PC-3 (cell line): ENCODE results near the gene LGALS13. TPM values are rescaled to one million over a fixed set of nuclear protein-coding genes. Genes with fewer than 3 reads are reported as not detected.
A peak's percentile ranks its signal among the peaks of the same experiment; 100 is the strongest.

Experiments used
- ATAC-seq: fragments of 200-7000 bp; cut with Tn5 transposase; 2 replicates; pipeline ENCODE4 v1.9.1; 2020; ENCODE audit warnings: mild to moderate bottlenecking, moderate library complexity
- BruUV-seq: library from RNA; stranded (reverse); fragments of 400-500 nt; replicated peaks from 2 replicates; lab custom pipeline; 2021; lab: Mats Ljungman, UMichigan
- CTCF ChIA-PET: fragments of 300-600 bp; sonication (Branson Sonifier 250); formaldehyde crosslinking; loops from one replicate; lab custom pipeline; 2022; ENCODE audit warnings: antibody characterized with exemption; lab: Charles Lee
- POLR2A ChIA-PET: fragments of 300-600 bp; sonication (Branson Sonifier 250); formaldehyde crosslinking; loops from one replicate; lab custom pipeline; 2022; ENCODE audit warnings: antibody characterized with exemption; ENCODE audit not compliant: unreplicated experiment; lab: Charles Lee
- DNase-seq: peaks from one replicate; pipeline ENCODE4 v3.0.0-alpha.2; 2015
- H2AFZ ChIP-seq: fragments of 300-600 bp; sonication (generic); 2 replicates; pipeline ENCODE4 v1.6.0; 2016; ENCODE audit warnings: antibody characterized with exemption, low read length
- H3F3A ChIP-seq: fragments of 300-600 bp; sonication (generic); one replicate; pipeline ENCODE4 v1.6.0; 2017; ENCODE audit warnings: antibody characterized with exemption, low read length, control low read depth, mild to moderate bottlenecking; ENCODE audit not compliant: unreplicated experiment
- H3K27ac ChIP-seq: fragments of 300-600 bp; sonication (generic); 2 replicates; pipeline ENCODE4 v1.5.1; 2016; ENCODE audit warnings: mild to moderate bottlenecking, low read length
- H3K27me3 ChIP-seq: fragments of 300-600 bp; sonication (generic); 2 replicates; pipeline ENCODE4 v1.6.1; 2016; ENCODE audit warnings: low read length, mixed read lengths
- H3K36me3 ChIP-seq: fragments of 300-600 bp; sonication (generic); 2 replicates; pipeline ENCODE4 v1.6.1; 2016; ENCODE audit warnings: low read depth, mixed run types, low read length, mixed read lengths
- H3K4me1 ChIP-seq: fragments of 300-600 bp; sonication (generic); 2 replicates; pipeline ENCODE4 v1.5.1; 2016; ENCODE audit warnings: low read length; ENCODE audit not compliant: insufficient read depth
- H3K4me2 ChIP-seq: fragments of 300-600 bp; sonication (generic); 2 replicates; pipeline ENCODE4 v1.6.0; 2016; ENCODE audit warnings: low read length
- H3K4me3 ChIP-seq: fragments of 300-600 bp; sonication (generic); 2 replicates; pipeline ENCODE4 v1.5.1; 2016; ENCODE audit warnings: mild to moderate bottlenecking, low read length, mixed read lengths
- H3K79me2 ChIP-seq: fragments of 300-600 bp; sonication (generic); 2 replicates; pipeline ENCODE4 v1.6.1; 2017; ENCODE audit warnings: low read length, mixed read lengths
- H3K9ac ChIP-seq: fragments of 300-600 bp; sonication (generic); 2 replicates; pipeline ENCODE4 v1.6.0; 2016; ENCODE audit warnings: mild to moderate bottlenecking, low read length
- H3K9me2 ChIP-seq: fragments of 300-600 bp; sonication (generic); replicated peaks from 2 replicates; pipeline ENCODE4 v1.6.1; 2016; ENCODE audit warnings: mixed run types, low read length, mixed read lengths
- H3K9me3 ChIP-seq: fragments of 300-600 bp; sonication (generic); 2 replicates; pipeline ENCODE4 v1.6.1; 2016; ENCODE audit warnings: low read length, mixed read lengths
- H4K20me1 ChIP-seq: fragments of 300-600 bp; sonication (generic); 2 replicates; pipeline ENCODE4 v1.6.1; 2016; ENCODE audit warnings: low read length, mixed read lengths
- EZH2 ChIP-seq: fragments of 300-600 bp; sonication (generic); IDR thresholded peaks from one replicate; pipeline ENCODE4 v1.6.1; 2017; ENCODE audit warnings: antibody characterized with exemption, mild to moderate bottlenecking, low read length; ENCODE audit not compliant: unreplicated experiment
- EZH2phosphoT487 ChIP-seq: fragments of 300-600 bp; sonication (generic); IDR thresholded peaks from 2 replicates; pipeline ENCODE4 v1.6.1; 2018; ENCODE audit warnings: mild to moderate bottlenecking, antibody characterized with exemption, low read length, borderline replicate concordance
- intact Hi-C: fragments of 100-400 bp; cut with micrococcal nuclease; formaldehyde crosslinking; loops from 2 replicates; pipeline ENCODE4 v1.9.0; 2023
- total RNA-seq: library from RNA; depleted of rRNA; stranded (reverse); fragments of >200 nt; gene quantifications from 2 replicates; pipeline ENCODE4 v1.2.3, GENCODE V29; 2014
- TF ChIP-seq, protein P1 (sequence below): fragments of 300-600 bp; sonication (generic); conservative IDR thresholded peaks from 2 replicates; pipeline ENCODE4 v1.5.1; 2017; ENCODE audit warnings: antibody characterized with exemption, low read depth, mild to moderate bottlenecking, low read length

LGALS13 gene
- total RNA-seq, 1 experiment from 2014 or later = not detected

DNA sequence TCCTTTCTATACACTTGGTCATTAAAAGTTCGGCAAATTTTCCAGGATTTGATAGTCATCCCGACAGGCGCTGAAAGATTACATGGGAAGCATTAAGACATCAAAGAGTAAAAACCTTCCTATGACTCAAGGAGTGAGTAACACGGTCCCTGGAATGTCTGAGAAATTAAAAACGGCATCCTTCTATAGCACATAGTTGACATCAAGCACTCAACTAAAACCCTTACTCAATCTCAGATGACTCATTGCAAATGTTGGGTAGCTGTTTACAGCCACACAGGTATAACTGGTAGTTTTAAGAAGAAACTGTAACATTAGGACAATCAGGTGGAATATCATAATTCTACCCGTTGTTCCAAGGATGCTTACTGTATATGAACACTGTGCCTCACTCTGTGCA is 6.4 kb upstream of the LGALS13 start:
- H3F3A ChIP-seq = no peaks in the 10 kb centered on the region
- ChIA-PET CTCF (interaction anchor here (0.6 kb wide), 1 partner anchor 67 kb away, joined by 3 read pairs; no protein-coding TSS in a partner anchor), POLR2A (no interaction called here)
- no peak overlapping the region for H3K27ac ChIP-seq
- H3K36me3 ChIP-seq = no peaks in the 10 kb centered on the region
- no peak overlapping the region for H2AFZ ChIP-seq
- no peak for TF ChIP-seq EZH2
- no peak for TF ChIP-seq EZH2phosphoT487
- TF ChIP-seq, protein P1, sequence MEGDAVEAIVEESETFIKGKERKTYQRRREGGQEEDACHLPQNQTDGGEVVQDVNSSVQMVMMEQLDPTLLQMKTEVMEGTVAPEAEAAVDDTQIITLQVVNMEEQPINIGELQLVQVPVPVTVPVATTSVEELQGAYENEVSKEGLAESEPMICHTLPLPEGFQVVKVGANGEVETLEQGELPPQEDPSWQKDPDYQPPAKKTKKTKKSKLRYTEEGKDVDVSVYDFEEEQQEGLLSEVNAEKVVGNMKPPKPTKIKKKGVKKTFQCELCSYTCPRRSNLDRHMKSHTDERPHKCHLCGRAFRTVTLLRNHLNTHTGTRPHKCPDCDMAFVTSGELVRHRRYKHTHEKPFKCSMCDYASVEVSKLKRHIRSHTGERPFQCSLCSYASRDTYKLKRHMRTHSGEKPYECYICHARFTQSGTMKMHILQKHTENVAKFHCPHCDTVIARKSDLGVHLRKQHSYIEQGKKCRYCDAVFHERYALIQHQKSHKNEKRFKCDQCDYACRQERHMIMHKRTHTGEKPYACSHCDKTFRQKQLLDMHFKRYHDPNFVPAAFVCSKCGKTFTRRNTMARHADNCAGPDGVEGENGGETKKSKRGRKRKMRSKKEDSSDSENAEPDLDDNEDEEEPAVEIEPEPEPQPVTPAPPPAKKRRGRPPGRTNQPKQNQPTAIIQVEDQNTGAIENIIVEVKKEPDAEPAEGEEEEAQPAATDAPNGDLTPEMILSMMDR = no peak
- H3K4me3 ChIP-seq = no peak overlapping the region
- 0 out of 2 replicates have a peak, but pooled peaks cover 3% of the 10 kb centered on the region for H3K4me1 ChIP-seq
- peak; percentile 55 for DNase-seq
- H3K27me3 ChIP-seq = peaks cover 33% of the 10 kb centered on the region
- no peaks in the 10 kb centered on the region for H3K9me3 ChIP-seq
- no peaks in the 10 kb centered on the region for H4K20me1 ChIP-seq
- BruUV-seq = no TSS peak
- H3K79me2 ChIP-seq = no peaks in the 10 kb centered on the region
- H3K9ac ChIP-seq = no peak overlapping the region
- intact Hi-C loops = no loop called here
- H3K9me2 ChIP-seq = no peaks in the 10 kb centered on the region
- ATAC-seq = no peak
- no peak overlapping the region for H3K4me2 ChIP-seq

DNA sequence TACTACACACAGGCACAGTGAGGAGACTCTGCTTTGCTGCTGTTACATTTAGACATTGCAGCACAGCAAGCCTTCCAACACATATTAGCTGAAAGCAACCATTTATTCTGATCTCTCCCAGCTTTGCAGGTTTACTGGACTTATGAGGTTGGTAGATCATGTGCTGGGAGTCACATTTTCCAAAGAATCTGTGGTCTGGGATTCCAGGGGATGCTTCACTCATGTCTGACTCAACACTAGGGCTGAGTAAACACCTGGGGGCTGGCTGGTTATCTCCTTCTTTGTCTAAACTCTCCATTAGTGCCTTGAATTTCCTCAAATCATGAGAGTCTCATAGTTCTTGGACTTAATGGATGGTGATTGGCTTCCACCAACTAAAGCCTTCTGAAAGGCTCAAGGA is 5.4 kb upstream of the LGALS13 start:
- intact Hi-C loops = no loop called here
- DNase-seq (peak; percentile 34), ATAC-seq (no peak)
- Histone ChIP-seq H3K9ac (no peak overlapping the region), H3K4me3 (no peak overlapping the region), H3K79me2 (no peaks in the 10 kb centered on the region), H3K27ac (no peak overlapping the region), H3K4me1 (0 out of 2 replicates have a peak, but pooled peaks cover 3% of the 10 kb centered on the region), H2AFZ (no peak overlapping the region), H3F3A (no peaks in the 10 kb centered on the region), H3K9me3 (no peaks in the 10 kb centered on the region), H4K20me1 (no peaks in the 10 kb centered on the region), H3K4me2 (no peak overlapping the region), H3K27me3 (peaks cover 27% of the 10 kb centered on the region), H3K36me3 (no peaks in the 10 kb centered on the region), H3K9me2 (no peaks in the 10 kb centered on the region)
- POLR2A ChIA-PET = no interaction called here
- no TSS peak for BruUV-seq
- CTCF ChIA-PET = no interaction called here
- TF ChIP-seq EZH2 (no peak), EZH2phosphoT487 (no peak)
- TF ChIP-seq, protein P1 = no peak

DNA sequence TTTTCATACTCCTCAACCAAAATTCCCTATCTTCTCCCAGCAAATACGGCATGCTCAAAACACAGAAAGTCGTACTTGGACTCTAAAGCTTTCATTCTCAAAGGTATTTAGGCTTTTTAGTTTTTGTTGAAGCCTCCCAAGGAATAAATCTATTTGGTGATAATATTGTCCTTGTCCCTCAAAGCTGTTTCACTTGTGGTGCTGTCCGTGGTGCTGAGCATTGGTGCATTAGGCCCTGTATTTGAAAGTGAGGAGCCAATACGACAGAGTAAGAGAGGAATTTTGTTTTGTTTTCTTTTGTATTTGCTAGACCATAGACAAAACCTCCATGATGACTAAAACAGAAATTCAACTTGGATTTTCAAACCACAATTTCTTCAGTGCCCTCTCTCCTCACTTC is 3.2 kb upstream of the LGALS13 start:
- no peak overlapping the region for H3K9ac ChIP-seq
- H3K79me2 ChIP-seq = no peaks in the 10 kb centered on the region
- ATAC-seq (no peak), DNase-seq (peak; percentile 24)
- no peak overlapping the region for H2AFZ ChIP-seq
- H3K4me2 ChIP-seq = no peak overlapping the region
- intact Hi-C loops = no loop called here
- H3K4me1 ChIP-seq = 0 out of 2 replicates have a peak, but pooled peaks cover 3% of the 10 kb centered on the region
- H3K9me3 ChIP-seq = no peaks in the 10 kb centered on the region
- TF ChIP-seq, protein P1 = no peak
- TF ChIP-seq EZH2phosphoT487 (no peak), EZH2 (no peak)
- H3K9me2 ChIP-seq = no peaks in the 10 kb centered on the region
- peaks cover 26% of the 10 kb centered on the region for H3K27me3 ChIP-seq
- no peak overlapping the region for H3K4me3 ChIP-seq
- H3K36me3 ChIP-seq = no peaks in the 10 kb centered on the region
- H4K20me1 ChIP-seq = no peaks in the 10 kb centered on the region
- no peaks in the 10 kb centered on the region for H3F3A ChIP-seq
- H3K27ac ChIP-seq = no peak overlapping the region
- ChIA-PET CTCF (no interaction called here), POLR2A (interaction anchor here (0.6 kb wide), 1 partner anchor 38 kb away, joined by 4 read pairs; no protein-coding TSS in a partner anchor)
- BruUV-seq = no TSS peak
